ENCODE results near the gene LARGE1. TPM values are rescaled to one million over a fixed set of nuclear protein-coding genes. Genes with fewer than 3 reads are reported as not detected.

The LARGE1 gene
- total and polyA plus RNA-seq, 2 donors (not counting 1 experiment from before 2014, with no cell fraction given): 14.1 to 19.2 TPM

- Histone ChIP-seq H3K36me3 (ENCODE audit: control insufficient read depth, insufficient read depth, low read length) (no peaks in the 10 kb centered on the region), H2AFZ (ENCODE audit: low read length) (no peak overlapping the region), H4K20me1 (ENCODE audit: control insufficient read depth, extremely low read depth, insufficient read depth, low read length) (no peaks in the 10 kb centered on the region), H3K9ac (ENCODE audit: insufficient read depth, low read length) (no peak overlapping the region), H3K4me1 (ENCODE audit: control insufficient read depth, extremely low read depth, insufficient read depth, low read length) (no peaks in the 10 kb centered on the region), H3K9me3 (ENCODE audit: control insufficient read depth, insufficient read depth, low read depth, low read length) (no peaks in the 10 kb centered on the region), H3K27ac (ENCODE audit: insufficient read depth, low read length) (no peak overlapping the region), H3K4me2 (ENCODE audit: extremely low read depth, insufficient read depth, low read length) (no peak overlapping the region), H3K4me3 (replicated peaks in 1 of 4; ENCODE audit: control extremely low read depth in 1 of 4, insufficient read depth in 1 of 4, low read depth in 3 of 4, low read length in 4 of 4) (no peak overlapping the region), H3K79me2 (ENCODE audit: control insufficient read depth, insufficient read depth, low read length) (no peaks in the 10 kb centered on the region), H3K27me3 (ENCODE audit: control insufficient read depth, insufficient read depth, low read length) (no peaks in the 10 kb centered on the region)
- TF ChIP-seq, protein P1, sequence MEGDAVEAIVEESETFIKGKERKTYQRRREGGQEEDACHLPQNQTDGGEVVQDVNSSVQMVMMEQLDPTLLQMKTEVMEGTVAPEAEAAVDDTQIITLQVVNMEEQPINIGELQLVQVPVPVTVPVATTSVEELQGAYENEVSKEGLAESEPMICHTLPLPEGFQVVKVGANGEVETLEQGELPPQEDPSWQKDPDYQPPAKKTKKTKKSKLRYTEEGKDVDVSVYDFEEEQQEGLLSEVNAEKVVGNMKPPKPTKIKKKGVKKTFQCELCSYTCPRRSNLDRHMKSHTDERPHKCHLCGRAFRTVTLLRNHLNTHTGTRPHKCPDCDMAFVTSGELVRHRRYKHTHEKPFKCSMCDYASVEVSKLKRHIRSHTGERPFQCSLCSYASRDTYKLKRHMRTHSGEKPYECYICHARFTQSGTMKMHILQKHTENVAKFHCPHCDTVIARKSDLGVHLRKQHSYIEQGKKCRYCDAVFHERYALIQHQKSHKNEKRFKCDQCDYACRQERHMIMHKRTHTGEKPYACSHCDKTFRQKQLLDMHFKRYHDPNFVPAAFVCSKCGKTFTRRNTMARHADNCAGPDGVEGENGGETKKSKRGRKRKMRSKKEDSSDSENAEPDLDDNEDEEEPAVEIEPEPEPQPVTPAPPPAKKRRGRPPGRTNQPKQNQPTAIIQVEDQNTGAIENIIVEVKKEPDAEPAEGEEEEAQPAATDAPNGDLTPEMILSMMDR (conservative IDR thresholded peaks at IDR 0.05 in 1 of 2, IDR thresholded peaks at IDR 0.05 in 1 of 2; ENCODE audit: low read depth in 1 of 2, low read length in 2 of 2): no peak
- no peak for TF ChIP-seq EZH2 (IDR thresholded peaks at IDR 0.05; ENCODE audit: low read length, missing control alignments)
- DNase-seq (ENCODE audit: low read depth in 2 of 2): peak; percentile 36 to 95
These were observed 591.4 kb downstream of the LARGE1 start for GRCh38 chr22:33328789-33329296.

- Histone ChIP-seq H3K4me3 (replicated peaks in 1 of 4; ENCODE audit: control extremely low read depth in 1 of 4, insufficient read depth in 1 of 4, low read depth in 3 of 4, low read length in 4 of 4) (no peak overlapping the region), H3K9me3 (ENCODE audit: control insufficient read depth, insufficient read depth, low read depth, low read length) (no peaks in the 10 kb centered on the region), H4K20me1 (ENCODE audit: control insufficient read depth, extremely low read depth, insufficient read depth, low read length) (no peaks in the 10 kb centered on the region), H3K4me2 (ENCODE audit: extremely low read depth, insufficient read depth, low read length) (no peak overlapping the region), H3K27me3 (ENCODE audit: control insufficient read depth, insufficient read depth, low read length) (no peaks in the 10 kb centered on the region), H3K27ac (ENCODE audit: insufficient read depth, low read length) (no peak overlapping the region), H3K4me1 (ENCODE audit: control insufficient read depth, extremely low read depth, insufficient read depth, low read length) (no peaks in the 10 kb centered on the region), H3K9ac (ENCODE audit: insufficient read depth, low read length) (no peak overlapping the region), H3K36me3 (ENCODE audit: control insufficient read depth, insufficient read depth, low read length) (no peaks in the 10 kb centered on the region), H3K79me2 (ENCODE audit: control insufficient read depth, insufficient read depth, low read length) (no peaks in the 10 kb centered on the region), H2AFZ (ENCODE audit: low read length) (no peak overlapping the region)
- TF ChIP-seq, protein P1 (conservative IDR thresholded peaks at IDR 0.05 in 1 of 2, IDR thresholded peaks at IDR 0.05 in 1 of 2; ENCODE audit: low read depth in 1 of 2, low read length in 2 of 2): no peak
- TF ChIP-seq EZH2 (IDR thresholded peaks at IDR 0.05; ENCODE audit: low read length, missing control alignments): no peak
- no peak for DNase-seq (ENCODE audit: low read depth in 2 of 2)
These were observed 592.9 kb downstream of the LARGE1 start for GRCh38 chr22:33327348-33327860.

- H3K9me3 ChIP-seq (ENCODE audit: control insufficient read depth, insufficient read depth, low read depth, low read length): no peaks in the 10 kb centered on the region
These were observed 593.6 kb downstream of the LARGE1 start for GRCh38 chr22:33326540-33327295.

More at GRCh38 chr22:33326540-33327295, 593.6 kb downstream of the LARGE1 start:
- Histone ChIP-seq H3K4me2 (ENCODE audit: extremely low read depth, insufficient read depth, low read length) (no peak overlapping the region), H3K27me3 (ENCODE audit: control insufficient read depth, insufficient read depth, low read length) (no peaks in the 10 kb centered on the region), H3K36me3 (ENCODE audit: control insufficient read depth, insufficient read depth, low read length) (no peaks in the 10 kb centered on the region), H2AFZ (ENCODE audit: low read length) (no peak overlapping the region), H3K79me2 (ENCODE audit: control insufficient read depth, insufficient read depth, low read length) (no peaks in the 10 kb centered on the region), H3K4me3 (replicated peaks in 1 of 4; ENCODE audit: control extremely low read depth in 1 of 4, insufficient read depth in 1 of 4, low read depth in 3 of 4, low read length in 4 of 4) (no peak overlapping the region), H3K4me1 (ENCODE audit: control insufficient read depth, extremely low read depth, insufficient read depth, low read length) (no peaks in the 10 kb centered on the region), H4K20me1 (ENCODE audit: control insufficient read depth, extremely low read depth, insufficient read depth, low read length) (no peaks in the 10 kb centered on the region), H3K27ac (ENCODE audit: insufficient read depth, low read length) (no peak overlapping the region), H3K9ac (ENCODE audit: insufficient read depth, low read length) (no peak overlapping the region)
- DNase-seq (ENCODE audit: low read depth in 2 of 2): peak in 1 of 2 donors; percentile 10
- TF ChIP-seq, protein P1 (conservative IDR thresholded peaks at IDR 0.05 in 1 of 2, IDR thresholded peaks at IDR 0.05 in 1 of 2; ENCODE audit: low read depth in 1 of 2, low read length in 2 of 2): no peak
- TF ChIP-seq EZH2 (IDR thresholded peaks at IDR 0.05; ENCODE audit: low read length, missing control alignments): no peak

Data from fibroblast of lung (primary cell).